Measurements from ENCODE around the gene PITX1. TPM values are rescaled to one million over a fixed set of nuclear protein-coding genes. Genes with fewer than 3 reads are reported as not detected.

Gene PITX1
- total and polyA plus RNA-seq, 2 donors (not counting 1 experiment from before 2014, with no cell fraction given): 0.13 TPM; not detected in 1

GRCh38 chr5:135027697-135028615 lies 6.1 kb downstream of the PITX1 start:
- H3K27me3 ChIP-seq (replicated peaks in 1 of 4; ENCODE audit: control extremely low read depth in 1 of 4, control insufficient read depth in 3 of 4, insufficient read depth in 4 of 4, low read length in 3 of 4): peaks cover 0 to 85% (median 58%) of the 10 kb centered on the region in 4 experiments

More at GRCh38 chr5:135027697-135028615, 6.1 kb downstream of the PITX1 start:
- ATAC-seq (ENCODE audit: low read depth) (no peak), DNase-seq (peak; percentile 55)
- Mint-ChIP-seq H3K4me1 (peaks cover 33% of the 10 kb centered on the region), H3K27ac (peak overlapping the region; percentile 22), H3K9me3 (ENCODE audit: insufficient read depth) (peaks cover 3% of the 10 kb centered on the region), H3K27me3 (peaks cover 70% of the 10 kb centered on the region), H3K4me3 (peak overlapping the region; percentile 16)
- Histone ChIP-seq H3K79me2 (ENCODE audit: control insufficient read depth, insufficient read depth, low read length) (no peaks in the 10 kb centered on the region), H3K4me2 (replicated peaks; ENCODE audit: low read depth, low read length, poor library complexity, severe bottlenecking) (peak overlapping the region; percentile 50), H3K9ac (ENCODE audit: low read length) (no peak overlapping the region), H4K20me1 (ENCODE audit: control insufficient read depth, insufficient read depth, low read length, poor library complexity, severe bottlenecking) (peaks cover 12% of the 10 kb centered on the region), H3K4me3 (ENCODE audit: control extremely low read depth in 1 of 5, extremely low read depth in 1 of 5, insufficient read depth in 1 of 5, low read depth in 2 of 5, low read length in 4 of 5) (no peak overlapping the region), H3K9me3 (ENCODE audit: control extremely low read depth in 1 of 3, control insufficient read depth in 2 of 3, insufficient read depth in 1 of 3, low read length in 2 of 3) (peaks cover 3 to 49% (median 10%) of the 10 kb centered on the region in 3 donors), H2AFZ (ENCODE audit: insufficient read depth, low read depth, low read length, poor library complexity, severe bottlenecking) (no peak overlapping the region), H3K36me3 (replicated peaks in 1 of 2; ENCODE audit: control extremely low read depth in 1 of 2, control insufficient read depth in 1 of 2, extremely low read depth in 1 of 2, insufficient read depth in 2 of 2, low read length in 1 of 2) (no peaks in the 10 kb centered on the region), H3K27ac (ENCODE audit: low read length in 2 of 2) (no peak overlapping the region), H3K4me1 (ENCODE audit: control insufficient read depth in 2 of 2, insufficient read depth in 2 of 2, low read length in 2 of 2) (peaks cover 40 to 63% of the 10 kb centered on the region in 2 donors)
- TF ChIP-seq CTCF (IDR thresholded peaks at IDR 0.05) (no peak), EZH2 (IDR thresholded peaks at IDR 0.05; ENCODE audit: borderline replicate concordance, insufficient read depth, low read depth, low read length, poor library complexity, severe bottlenecking) (peak; percentile 38)
- WGBS (ENCODE audit: insufficient coverage): 21% methylated on average over 72 of the region's 79 CpGs
- intact Hi-C loops (cut with micrococcal nuclease): no loop called here
- POLR2A ChIA-PET: no interaction called here
- CTCF ChIA-PET: interaction anchor here (1.3 kb wide), 1 partner anchor 26 kb away, joined by 5 read pairs; no protein-coding TSS in a partner anchor
